ENCODE results near the gene NELL1.

Gene NELL1

DNA sequence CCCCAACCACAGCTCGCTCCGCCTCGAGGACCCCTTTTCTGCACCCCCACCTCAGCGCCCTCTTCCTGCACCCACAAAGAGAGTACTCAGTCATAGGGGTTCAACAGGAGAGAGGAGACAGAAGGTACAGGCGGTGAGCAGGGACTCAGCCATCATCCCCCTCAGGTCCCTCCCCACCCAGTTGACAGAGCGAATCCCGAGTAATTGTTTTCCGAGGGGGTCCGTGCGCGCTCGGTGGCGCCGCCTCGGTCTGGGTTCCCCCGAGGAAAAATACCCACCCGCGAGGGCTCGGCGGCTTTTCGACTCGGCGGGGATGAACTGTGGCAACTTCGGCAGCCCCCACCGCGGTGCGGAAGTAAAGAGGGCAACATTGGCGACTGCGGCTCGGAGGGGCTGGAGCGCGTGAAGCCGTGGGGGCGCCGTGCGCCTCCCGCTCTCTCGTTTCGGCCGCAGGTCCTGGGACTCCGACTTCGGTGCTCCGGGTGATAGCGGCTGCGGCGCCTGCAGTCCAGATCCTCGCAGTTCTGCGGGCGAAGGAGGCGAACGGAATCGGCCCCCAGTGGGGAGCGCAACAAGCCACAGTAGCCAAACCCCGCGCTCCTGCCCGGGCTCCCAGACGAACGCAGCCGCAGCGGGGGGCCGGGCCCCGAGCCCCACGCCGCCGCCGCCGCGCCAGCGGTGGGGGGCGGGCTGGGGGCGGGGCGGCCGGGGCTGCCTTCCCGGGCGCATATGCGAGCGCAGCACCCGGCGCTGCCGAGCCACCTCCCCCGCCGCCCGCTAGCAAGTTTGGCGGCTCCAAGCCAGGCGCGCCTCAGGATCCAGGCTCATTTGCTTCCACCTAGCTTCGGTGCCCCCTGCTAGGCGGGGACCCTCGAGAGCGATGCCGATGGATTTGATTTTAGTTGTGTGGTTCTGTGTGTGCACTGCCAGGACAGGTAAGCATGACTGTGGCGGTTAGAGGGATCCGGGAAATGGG is at the start of gene NELL1:
NELL1 (plus strand) TSS at position 743 of the 976 bp plus-strand sequence.
- no peak within 1 kb of the TSS for H3K4me3 ChIP-seq (ENCODE audit: low read length, poor library complexity, severe bottlenecking)
- H3K27me3 ChIP-seq (ENCODE audit: insufficient read depth, low read length, poor library complexity, severe bottlenecking) = no peaks in the 10 kb centered on the region
- no peaks in the 10 kb centered on the region for H3K9me2 ChIP-seq (replicated peaks; ENCODE audit: low read depth, low read length)
- H3K9me3 ChIP-seq (ENCODE audit: insufficient read depth, low read depth, low read length) = no peaks in the 10 kb centered on the region
- no peak within 1 kb of the TSS for H2AFZ ChIP-seq (ENCODE audit: low read length)
- no peak for TF ChIP-seq EZH2phosphoT487 (IDR thresholded peaks at IDR 0.05; ENCODE audit: borderline replicate concordance)
- TF ChIP-seq, protein P1, sequence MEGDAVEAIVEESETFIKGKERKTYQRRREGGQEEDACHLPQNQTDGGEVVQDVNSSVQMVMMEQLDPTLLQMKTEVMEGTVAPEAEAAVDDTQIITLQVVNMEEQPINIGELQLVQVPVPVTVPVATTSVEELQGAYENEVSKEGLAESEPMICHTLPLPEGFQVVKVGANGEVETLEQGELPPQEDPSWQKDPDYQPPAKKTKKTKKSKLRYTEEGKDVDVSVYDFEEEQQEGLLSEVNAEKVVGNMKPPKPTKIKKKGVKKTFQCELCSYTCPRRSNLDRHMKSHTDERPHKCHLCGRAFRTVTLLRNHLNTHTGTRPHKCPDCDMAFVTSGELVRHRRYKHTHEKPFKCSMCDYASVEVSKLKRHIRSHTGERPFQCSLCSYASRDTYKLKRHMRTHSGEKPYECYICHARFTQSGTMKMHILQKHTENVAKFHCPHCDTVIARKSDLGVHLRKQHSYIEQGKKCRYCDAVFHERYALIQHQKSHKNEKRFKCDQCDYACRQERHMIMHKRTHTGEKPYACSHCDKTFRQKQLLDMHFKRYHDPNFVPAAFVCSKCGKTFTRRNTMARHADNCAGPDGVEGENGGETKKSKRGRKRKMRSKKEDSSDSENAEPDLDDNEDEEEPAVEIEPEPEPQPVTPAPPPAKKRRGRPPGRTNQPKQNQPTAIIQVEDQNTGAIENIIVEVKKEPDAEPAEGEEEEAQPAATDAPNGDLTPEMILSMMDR (conservative IDR thresholded peaks at IDR 0.05; ENCODE audit: low read length) = no peak
- no peaks in the 10 kb centered on the region for H3K79me2 ChIP-seq (ENCODE audit: insufficient read depth, low read length)
- H3K4me1 ChIP-seq (ENCODE audit: insufficient read depth, low read length, poor library complexity, severe bottlenecking) = no peaks in the 10 kb centered on the region
- no peaks in the 10 kb centered on the region for H3K36me3 ChIP-seq (ENCODE audit: insufficient read depth, low read length)
- H4K20me1 ChIP-seq (ENCODE audit: insufficient read depth, low read length, poor library complexity, severe bottlenecking) = no peaks in the 10 kb centered on the region
- no peak within 1 kb of the TSS for H3K9ac ChIP-seq (ENCODE audit: low read depth, low read length, poor library complexity, severe bottlenecking)
- no peak within 1 kb of the TSS for H3K4me2 ChIP-seq (ENCODE audit: low read depth, low read length, poor library complexity, severe bottlenecking)
- H3F3A ChIP-seq (ENCODE audit: low read depth) = no peaks in the 10 kb centered on the region

DNA sequence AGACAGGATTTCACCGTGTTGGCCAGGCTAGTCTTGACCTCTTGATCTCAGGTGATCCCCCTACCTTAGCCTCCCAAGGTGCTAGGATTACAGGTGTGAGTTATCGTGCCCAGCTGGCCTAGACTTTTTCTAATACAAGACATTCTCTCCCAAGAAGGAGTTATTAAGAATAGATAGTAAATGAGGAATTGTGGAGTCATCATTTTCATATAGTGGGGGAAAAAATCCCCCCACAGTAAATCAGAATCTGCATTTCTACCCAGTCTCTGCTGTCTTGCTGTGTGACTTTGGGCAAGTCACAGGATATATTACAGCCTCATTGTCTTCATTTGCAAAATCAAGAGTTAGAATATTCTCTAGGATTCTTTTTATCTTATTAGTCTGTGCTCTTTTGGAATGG is 48.4 kb upstream of the NELL1 start:
- H3K4me2 ChIP-seq (ENCODE audit: low read depth, low read length, poor library complexity, severe bottlenecking) = no peak overlapping the region
- H3K9me2 ChIP-seq (replicated peaks; ENCODE audit: low read depth, low read length) = no peaks in the 10 kb centered on the region
- no peaks in the 10 kb centered on the region for H3K27me3 ChIP-seq (ENCODE audit: insufficient read depth, low read length, poor library complexity, severe bottlenecking)
- no peaks in the 10 kb centered on the region for H4K20me1 ChIP-seq (ENCODE audit: insufficient read depth, low read length, poor library complexity, severe bottlenecking)
- no peak for TF ChIP-seq EZH2phosphoT487 (IDR thresholded peaks at IDR 0.05; ENCODE audit: borderline replicate concordance)
- TF ChIP-seq, protein P1 (conservative IDR thresholded peaks at IDR 0.05; ENCODE audit: low read length) = no peak
- no peaks in the 10 kb centered on the region for H3K79me2 ChIP-seq (ENCODE audit: insufficient read depth, low read length)
- no peak overlapping the region for H3K9ac ChIP-seq (ENCODE audit: low read depth, low read length, poor library complexity, severe bottlenecking)
- H2AFZ ChIP-seq (ENCODE audit: low read length) = no peak overlapping the region
- no peaks in the 10 kb centered on the region for H3K36me3 ChIP-seq (ENCODE audit: insufficient read depth, low read length)
- no peaks in the 10 kb centered on the region for H3K9me3 ChIP-seq (ENCODE audit: insufficient read depth, low read depth, low read length)
- no peaks in the 10 kb centered on the region for H3K4me1 ChIP-seq (ENCODE audit: insufficient read depth, low read length, poor library complexity, severe bottlenecking)
- H3K4me3 ChIP-seq (ENCODE audit: low read length, poor library complexity, severe bottlenecking) = no peak overlapping the region
- H3F3A ChIP-seq (ENCODE audit: low read depth) = no peaks in the 10 kb centered on the region

DNA sequence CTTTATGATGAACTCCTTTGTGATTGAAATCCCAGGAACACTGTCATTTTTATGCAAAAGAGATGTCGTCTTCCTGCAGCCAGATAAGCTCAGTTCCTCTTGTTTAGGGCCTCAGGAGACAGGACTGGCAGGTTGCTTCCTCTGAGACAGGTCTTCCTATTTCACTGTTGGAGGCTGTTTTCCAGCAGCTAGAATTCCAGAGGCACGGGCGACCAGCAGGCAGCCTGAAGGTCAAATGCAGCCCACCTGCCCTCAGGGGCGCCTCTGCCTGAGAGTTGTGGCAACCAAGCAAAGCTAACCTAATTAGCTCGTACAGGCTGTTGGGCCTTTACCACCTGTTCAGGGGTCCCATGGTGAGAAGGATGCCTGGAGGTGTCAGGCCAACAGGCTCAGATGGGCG is 47.7 kb upstream of the NELL1 start:
- no peak for TF ChIP-seq EZH2phosphoT487 (IDR thresholded peaks at IDR 0.05; ENCODE audit: borderline replicate concordance)
- TF ChIP-seq, protein P1 (conservative IDR thresholded peaks at IDR 0.05; ENCODE audit: low read length) = no peak
- no peak overlapping the region for H3K4me3 ChIP-seq (ENCODE audit: low read length, poor library complexity, severe bottlenecking)
- H3K27me3 ChIP-seq (ENCODE audit: insufficient read depth, low read length, poor library complexity, severe bottlenecking) = no peaks in the 10 kb centered on the region
- H4K20me1 ChIP-seq (ENCODE audit: insufficient read depth, low read length, poor library complexity, severe bottlenecking) = no peaks in the 10 kb centered on the region
- no peak overlapping the region for H3K4me2 ChIP-seq (ENCODE audit: low read depth, low read length, poor library complexity, severe bottlenecking)
- no peaks in the 10 kb centered on the region for H3K79me2 ChIP-seq (ENCODE audit: insufficient read depth, low read length)
- H3K36me3 ChIP-seq (ENCODE audit: insufficient read depth, low read length) = no peaks in the 10 kb centered on the region
- no peaks in the 10 kb centered on the region for H3K4me1 ChIP-seq (ENCODE audit: insufficient read depth, low read length, poor library complexity, severe bottlenecking)
- H3K9ac ChIP-seq (ENCODE audit: low read depth, low read length, poor library complexity, severe bottlenecking) = no peak overlapping the region
- H2AFZ ChIP-seq (ENCODE audit: low read length) = no peak overlapping the region
- no peaks in the 10 kb centered on the region for H3K9me3 ChIP-seq (ENCODE audit: insufficient read depth, low read depth, low read length)
- no peaks in the 10 kb centered on the region for H3F3A ChIP-seq (ENCODE audit: low read depth)
- no peaks in the 10 kb centered on the region for H3K9me2 ChIP-seq (replicated peaks; ENCODE audit: low read depth, low read length)
